Endodermal cell (in vitro differentiated cells): ENCODE data around the gene DCC. TPM values are rescaled to one million over a fixed set of nuclear protein-coding genes. Genes with fewer than 3 reads are reported as not detected.

Experiments
- DNase-seq: peaks from one replicate; pipeline ENCODE4 v3.0.0-alpha.2; 2017
- H3K27ac ChIP-seq: 2 replicates; pipeline ENCODE4 v1.5.1; 2013; ENCODE audit warnings: mild to moderate bottlenecking, low read depth, low read length, moderate library complexity
- H3K27me3 ChIP-seq: 2 replicates; pipeline ENCODE4 v1.6.1; 2013; ENCODE audit warnings: mild to moderate bottlenecking, low read length, moderate library complexity; ENCODE audit not compliant: insufficient read depth, control insufficient read depth, poor library complexity, severe bottlenecking
- H3K36me3 ChIP-seq: 2 replicates; pipeline ENCODE4 v1.7.0; 2013; ENCODE audit warnings: mild to moderate bottlenecking, low read length, moderate library complexity; ENCODE audit not compliant: control insufficient read depth, insufficient read depth
- H3K4me1 ChIP-seq: one replicate; pipeline ENCODE4 v1.7.0; 2013; ENCODE audit warnings: low read length; ENCODE audit not compliant: control insufficient read depth, insufficient read depth
- H3K4me3 ChIP-seq: 2 replicates; pipeline ENCODE4 v1.5.1; 2013; ENCODE audit warnings: mild to moderate bottlenecking, low read length, moderate library complexity
- H3K9ac ChIP-seq: 2 replicates; pipeline ENCODE4 v1.6.1; 2013; ENCODE audit warnings: mild to moderate bottlenecking, low read length, moderate library complexity; ENCODE audit not compliant: poor library complexity, severe bottlenecking; ENCODE audit errors: extremely low read depth
- H3K9me3 ChIP-seq: 2 replicates; pipeline ENCODE4 v1.6.1; 2013; ENCODE audit warnings: mild to moderate bottlenecking, low read length, moderate library complexity; ENCODE audit not compliant: control insufficient read depth
- H3K27ac Mint-ChIP-seq: 2 replicates; pipeline ENCODE4 v1.8.0; 2020; ENCODE audit warnings: mixed read lengths
- H3K27me3 Mint-ChIP-seq: 2 replicates; pipeline ENCODE4 v1.8.0; 2021; ENCODE audit warnings: mild to moderate bottlenecking, mixed read lengths; ENCODE audit not compliant: insufficient read depth
- H3K36me3 Mint-ChIP-seq: 2 replicates; pipeline ENCODE4 v1.8.0; 2020; ENCODE audit warnings: low read depth, mixed read lengths
- H3K4me1 Mint-ChIP-seq: 2 replicates; pipeline ENCODE4 v1.8.0; 2020; ENCODE audit warnings: mixed read lengths
- H3K4me3 Mint-ChIP-seq: 2 replicates; pipeline ENCODE4 v1.8.0; 2020; ENCODE audit warnings: mild to moderate bottlenecking, moderate library complexity, mixed read lengths
- H3K9me3 Mint-ChIP-seq: 2 replicates; pipeline ENCODE4 v1.8.0; 2020; ENCODE audit warnings: mild to moderate bottlenecking, mixed read lengths
- WGBS, 2 experiments: methylation state at CpG; one replicate each; pipeline versions ENCODE4 v1.1.5 to v1.1.7; 2013; ENCODE audit warnings: missing lambda C conversion rate in 2 of 2, mixed read lengths in 1 of 2; ENCODE audit not compliant: insufficient coverage in 1 of 2, insufficient read length in 1 of 2; 5-methylcytosine and 5-hydroxymethylcytosine counted together
- total RNA-seq, 2 donors: library from RNA; stranded (reverse); fragmentation: NEBNext Ultra II Directional in 1 of 2; extraction: Animal tissue kit (Norgen Biotek cat#: 25700) in 1 of 2; gene quantifications; 2 replicates in 1 of 2; 3 replicates in 1 of 2; pipeline ENCODE4 v1.2.1, GENCODE V29; 2021
- TF ChIP-seq, protein P1 (sequence below): fragments of 200-600 bp; sonication (generic); conservative IDR thresholded peaks from 2 replicates; pipeline ENCODE4 v1.5.0; 2021; ENCODE audit warnings: antibody characterized with exemption, mild to moderate bottlenecking

DCC gene
- total RNA-seq, 2 donors from 2014 or later = 0.77 to 0.97 TPM

DNA sequence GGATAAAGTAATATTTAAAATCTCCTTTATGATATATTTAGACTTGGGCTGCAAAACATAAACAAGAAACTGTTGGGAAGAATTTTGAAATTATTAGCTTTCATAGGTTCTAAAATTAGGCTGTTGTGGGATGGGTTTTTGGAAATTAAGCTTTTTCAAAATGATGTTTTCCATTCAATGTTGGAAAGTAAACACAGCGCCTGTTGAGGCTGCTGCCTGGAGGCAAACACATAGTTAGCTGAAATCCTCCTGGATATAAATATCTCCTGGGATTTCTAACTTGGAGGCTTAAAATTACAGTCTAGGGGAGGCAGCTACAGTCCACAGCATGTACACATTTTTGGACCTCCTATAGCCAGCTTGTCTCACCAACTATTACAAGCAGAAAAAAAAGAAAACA lies 197.3 kb downstream of the DCC start:
- Mint-ChIP-seq H3K4me3 (no peak overlapping the region), H3K9me3 (no peaks in the 10 kb centered on the region), H3K27me3 (peaks cover 2% of the 10 kb centered on the region), H3K36me3 (no peaks in the 10 kb centered on the region), H3K27ac (no peak overlapping the region), H3K4me1 (no peaks in the 10 kb centered on the region)
- no peak overlapping the region for H3K27ac ChIP-seq
- no peaks in the 10 kb centered on the region for H3K4me1 ChIP-seq
- WGBS, 2 experiments = 92 to 100% methylated on average over 1 of the region's 1 CpG
- TF ChIP-seq, protein P1, sequence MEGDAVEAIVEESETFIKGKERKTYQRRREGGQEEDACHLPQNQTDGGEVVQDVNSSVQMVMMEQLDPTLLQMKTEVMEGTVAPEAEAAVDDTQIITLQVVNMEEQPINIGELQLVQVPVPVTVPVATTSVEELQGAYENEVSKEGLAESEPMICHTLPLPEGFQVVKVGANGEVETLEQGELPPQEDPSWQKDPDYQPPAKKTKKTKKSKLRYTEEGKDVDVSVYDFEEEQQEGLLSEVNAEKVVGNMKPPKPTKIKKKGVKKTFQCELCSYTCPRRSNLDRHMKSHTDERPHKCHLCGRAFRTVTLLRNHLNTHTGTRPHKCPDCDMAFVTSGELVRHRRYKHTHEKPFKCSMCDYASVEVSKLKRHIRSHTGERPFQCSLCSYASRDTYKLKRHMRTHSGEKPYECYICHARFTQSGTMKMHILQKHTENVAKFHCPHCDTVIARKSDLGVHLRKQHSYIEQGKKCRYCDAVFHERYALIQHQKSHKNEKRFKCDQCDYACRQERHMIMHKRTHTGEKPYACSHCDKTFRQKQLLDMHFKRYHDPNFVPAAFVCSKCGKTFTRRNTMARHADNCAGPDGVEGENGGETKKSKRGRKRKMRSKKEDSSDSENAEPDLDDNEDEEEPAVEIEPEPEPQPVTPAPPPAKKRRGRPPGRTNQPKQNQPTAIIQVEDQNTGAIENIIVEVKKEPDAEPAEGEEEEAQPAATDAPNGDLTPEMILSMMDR = no peak
- no peaks in the 10 kb centered on the region for H3K36me3 ChIP-seq
- no peak overlapping the region for H3K9ac ChIP-seq
- H3K27me3 ChIP-seq = no peaks in the 10 kb centered on the region
- no peak for DNase-seq
- H3K4me3 ChIP-seq = no peak overlapping the region
- H3K9me3 ChIP-seq = no peaks in the 10 kb centered on the region

DNA sequence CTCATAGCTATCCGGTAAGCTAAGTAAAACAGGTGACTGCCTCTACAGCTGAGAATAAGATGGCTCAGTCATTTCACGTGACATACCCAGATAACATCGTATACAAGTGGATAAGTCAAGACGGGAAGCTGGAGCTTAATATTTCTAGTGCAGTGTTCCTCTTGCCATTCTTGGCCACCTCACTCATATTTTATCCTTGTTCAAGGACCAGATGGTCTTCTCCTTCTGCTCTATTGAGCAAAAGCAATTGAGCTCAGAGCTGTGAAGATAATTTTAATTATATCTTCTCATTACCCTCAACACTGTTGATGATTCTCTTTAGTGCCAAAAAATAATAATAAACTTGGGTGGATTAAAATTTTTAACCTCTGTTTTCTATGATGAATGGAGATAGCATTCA lies 201.1 kb downstream of the DCC start:
- no peaks in the 10 kb centered on the region for H3K36me3 Mint-ChIP-seq

DNA sequence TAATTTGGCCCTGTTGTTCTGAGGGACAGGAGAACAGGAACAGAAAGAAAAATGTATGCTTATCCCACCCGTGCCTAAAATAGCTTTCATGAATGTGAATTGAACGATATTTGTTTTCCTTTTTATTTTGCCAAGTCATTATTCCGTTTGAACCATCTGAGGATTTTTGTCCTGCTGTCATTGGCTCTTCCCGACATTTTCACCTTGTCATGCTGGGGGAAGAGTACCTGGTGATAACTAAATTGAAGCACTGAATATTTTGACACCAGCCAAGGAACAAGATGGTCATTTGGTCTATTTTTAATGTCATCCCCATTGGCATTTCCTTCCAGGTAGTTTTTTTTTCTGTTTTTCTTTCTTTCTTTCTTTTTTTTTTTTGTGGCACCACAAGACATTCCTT lies 204.1 kb downstream of the DCC start:
- Mint-ChIP-seq H3K27me3 (no peaks in the 10 kb centered on the region), H3K9me3 (no peaks in the 10 kb centered on the region), H3K4me1 (no peaks in the 10 kb centered on the region), H3K4me3 (no peak overlapping the region), H3K36me3 (no peaks in the 10 kb centered on the region), H3K27ac (no peak overlapping the region)
- Histone ChIP-seq H3K9me3 (no peaks in the 10 kb centered on the region), H3K27ac (no peak overlapping the region), H3K36me3 (no peaks in the 10 kb centered on the region), H3K4me1 (no peaks in the 10 kb centered on the region), H3K27me3 (peaks cover 6% of the 10 kb centered on the region), H3K9ac (no peak overlapping the region), H3K4me3 (no peak overlapping the region)
- TF ChIP-seq, protein P1 = no peak
- WGBS, 2 experiments = 87 to 94% methylated on average over 4 of the region's 4 CpGs
- no peak for DNase-seq

More for the DNA sequence above, 201.1 kb downstream of the DCC start:
- no peaks in the 10 kb centered on the region for H3K9me3 Mint-ChIP-seq
- no peaks in the 10 kb centered on the region for H3K27me3 Mint-ChIP-seq
- no peak overlapping the region for H3K27ac Mint-ChIP-seq
- Histone ChIP-seq H3K9ac (no peak overlapping the region), H3K9me3 (no peaks in the 10 kb centered on the region), H3K4me3 (no peak overlapping the region), H3K27me3 (peaks cover 6% of the 10 kb centered on the region), H3K36me3 (no peaks in the 10 kb centered on the region), H3K27ac (no peak overlapping the region), H3K4me1 (no peaks in the 10 kb centered on the region)
- TF ChIP-seq, protein P1 = no peak
- 93 to 97% methylated on average over 4 of the region's 4 CpGs for WGBS, 2 experiments
- no peak for DNase-seq
- no peaks in the 10 kb centered on the region for H3K4me1 Mint-ChIP-seq
- no peak overlapping the region for H3K4me3 Mint-ChIP-seq
